NCI-H1092 treated with DMSO at 0.1 percent for 48 hours (cell line): ENCODE results near the gene TSC2.
A peak's percentile ranks its signal among the peaks of the same experiment; 100 is the strongest.

ENCODE experiments used
- DNase-seq: peaks from one replicate; lab custom pipeline; 2025; lab: John Stamatoyannopoulos, UW

Gene TSC2

DNA sequence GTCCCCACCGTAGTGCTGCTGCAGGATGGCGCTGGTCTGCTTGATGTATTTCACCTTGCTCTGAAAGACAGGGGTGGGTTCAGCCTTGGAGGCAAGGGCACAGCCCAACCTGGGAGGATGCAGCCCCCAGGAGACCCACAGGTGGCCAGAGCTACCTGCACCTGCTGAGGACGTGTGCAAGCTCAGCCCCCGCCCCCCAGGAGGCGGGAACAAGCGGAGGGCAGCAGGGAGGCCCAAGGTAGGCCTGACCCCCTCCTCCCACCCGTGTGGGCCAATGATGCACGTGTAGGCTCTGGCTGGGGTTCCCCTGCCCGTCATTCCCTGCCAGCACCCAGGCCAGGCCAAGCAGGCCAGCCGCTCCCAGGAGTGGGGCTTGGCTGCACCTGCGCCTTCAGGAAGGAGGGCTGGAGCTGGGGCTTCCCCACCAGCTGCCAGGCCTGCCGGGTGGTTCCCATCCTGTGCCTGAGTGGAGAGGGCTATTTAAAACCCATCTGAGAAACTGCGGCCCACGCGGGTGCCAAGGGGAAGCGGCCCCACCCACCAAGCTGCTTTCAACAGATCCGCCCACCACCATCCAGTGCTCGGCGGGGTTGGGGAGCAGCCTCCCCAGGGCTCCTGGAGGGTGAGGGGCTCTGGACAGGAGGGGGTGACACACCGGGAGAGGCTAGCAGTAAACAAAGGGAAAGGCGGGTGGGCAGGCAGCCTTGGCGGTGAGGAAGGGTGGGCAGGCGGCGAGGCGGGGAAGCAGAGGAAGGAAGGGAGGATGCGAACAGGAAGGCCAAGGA lies 3.9 kb upstream of the TSC2 start:
- peak; percentile 76 for DNase-seq

DNA sequence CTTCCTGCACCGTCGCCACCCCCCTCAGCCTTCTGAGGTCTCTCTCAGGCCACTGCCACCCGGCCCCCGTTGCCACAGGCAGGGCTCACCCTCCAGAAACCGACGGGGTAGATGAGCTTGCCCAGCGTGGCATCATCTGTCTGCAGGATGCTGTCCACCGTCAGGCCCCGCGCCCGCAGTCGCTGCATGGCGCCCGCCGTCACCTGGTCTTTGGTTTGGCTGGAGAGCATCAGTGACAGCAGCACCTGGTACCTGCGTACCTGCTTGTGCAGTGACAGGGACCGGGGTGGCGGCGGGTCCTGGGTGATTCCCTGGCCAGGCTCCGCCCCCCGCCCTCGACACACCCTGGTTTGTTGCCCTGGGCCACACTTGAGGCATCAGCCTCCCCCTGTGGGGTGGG lies 3.2 kb upstream of the TSC2 start:
- no peak for DNase-seq

DNA sequence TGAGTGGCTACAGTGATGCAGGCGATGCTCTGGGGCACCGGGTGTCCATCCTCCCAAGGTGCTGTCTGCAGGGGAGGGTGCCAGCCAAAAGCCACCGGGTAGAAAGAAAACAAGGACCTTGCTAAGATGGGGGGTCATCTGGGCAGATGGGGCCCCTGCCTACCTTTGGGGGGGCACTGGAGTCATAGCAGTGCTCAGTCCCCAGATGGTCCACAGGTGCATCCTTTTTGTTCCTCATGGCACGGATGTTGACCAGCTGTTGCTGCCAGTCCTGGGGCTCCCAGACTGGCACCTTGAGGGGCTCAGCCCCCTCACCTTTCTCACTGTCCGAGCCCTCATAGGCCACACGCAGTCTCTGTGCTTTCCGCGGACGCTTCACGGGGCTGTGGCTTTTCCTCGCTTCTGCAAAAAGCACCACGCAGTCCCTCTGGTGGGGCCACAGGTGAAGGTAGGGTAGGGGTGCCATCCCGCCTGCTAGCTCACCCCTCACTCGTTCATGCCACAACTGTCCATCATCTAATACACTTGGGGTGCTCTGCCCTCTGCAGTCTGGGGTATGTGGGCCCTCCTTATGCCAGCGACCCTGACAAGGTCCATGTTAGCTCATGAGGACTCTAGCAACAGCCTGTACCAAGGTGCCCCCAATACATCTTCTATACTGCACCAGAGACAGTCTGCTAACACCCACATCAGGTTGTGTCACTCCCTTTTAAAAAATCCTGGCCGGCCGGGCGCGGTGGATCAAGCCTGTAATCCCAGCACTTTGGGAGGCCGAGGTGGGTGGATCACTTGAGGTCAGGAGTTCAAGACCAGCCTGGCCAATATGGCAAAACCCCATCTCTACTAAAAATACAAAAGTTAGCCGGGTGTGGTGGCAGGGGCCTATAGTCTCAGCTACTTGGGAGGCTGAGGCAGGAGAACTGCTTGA lies 1.6 kb upstream of the TSC2 start:
- no peak for DNase-seq

DNA sequence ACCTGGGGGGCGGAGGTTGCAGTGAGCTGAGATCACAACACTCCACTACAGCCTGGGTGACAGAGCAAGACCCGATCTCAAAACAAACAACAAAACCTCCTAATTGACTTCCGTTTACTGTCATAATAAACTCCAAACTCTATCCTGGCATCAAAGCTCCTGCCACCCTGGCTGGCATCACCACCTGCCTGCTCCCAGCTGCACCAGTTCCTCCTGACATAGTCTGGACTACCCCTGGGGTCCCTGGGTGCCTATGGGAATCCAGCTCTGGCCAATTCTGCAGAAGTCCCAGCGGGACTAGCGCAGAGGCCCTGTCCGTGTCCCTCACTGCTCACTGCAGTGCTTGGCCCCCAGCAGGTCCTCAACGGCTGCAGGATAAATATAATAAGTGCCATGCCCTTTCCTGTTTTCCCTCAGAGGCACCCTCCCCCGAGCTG lies 874 bp upstream of the TSC2 start:
- peak; percentile 43 for DNase-seq

DNA sequence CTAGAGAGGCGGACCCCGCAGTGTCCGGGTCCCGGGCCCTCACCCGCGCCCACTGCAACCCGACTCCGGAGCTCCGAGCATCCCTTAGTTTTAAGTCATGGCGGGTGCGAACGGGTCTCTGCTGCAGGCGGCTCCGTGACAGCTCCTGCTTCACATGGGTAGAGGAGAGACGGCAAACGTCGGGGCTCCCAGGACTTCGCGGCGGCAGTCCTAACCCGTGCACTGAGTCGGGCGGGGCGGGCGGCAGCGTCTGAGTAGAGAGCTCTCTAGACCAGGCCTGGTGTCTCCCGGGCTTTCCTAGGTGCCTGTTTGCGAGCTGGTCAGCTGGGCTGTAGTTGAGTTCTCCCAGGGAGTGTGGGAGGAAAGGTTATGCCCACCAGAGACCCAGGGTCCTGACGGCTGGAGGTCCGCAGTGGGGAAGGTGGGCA lies 345 bp downstream of the TSC2 start:
- peak; percentile 50 for DNase-seq

DNA sequence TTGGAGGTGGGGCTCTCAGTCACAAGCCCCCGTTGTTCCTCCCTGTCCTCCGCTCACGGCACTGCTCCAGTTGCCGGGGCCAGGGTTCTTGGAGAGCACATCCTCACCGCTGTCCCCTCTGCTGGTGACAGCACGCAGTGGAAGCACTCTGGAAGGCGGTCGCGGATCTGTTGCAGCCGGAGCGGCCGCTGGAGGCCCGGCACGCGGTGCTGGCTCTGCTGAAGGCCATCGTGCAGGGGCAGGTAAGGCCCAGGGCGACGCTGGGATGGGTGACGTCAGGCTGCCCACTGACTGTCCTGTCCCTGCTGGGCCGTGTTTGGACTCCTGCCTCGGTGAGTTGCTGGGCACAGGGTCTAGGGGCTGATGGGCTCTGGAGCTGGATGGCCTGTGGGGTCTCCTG lies 5.4 kb downstream of the TSC2 start:
- no peak for DNase-seq

DNA sequence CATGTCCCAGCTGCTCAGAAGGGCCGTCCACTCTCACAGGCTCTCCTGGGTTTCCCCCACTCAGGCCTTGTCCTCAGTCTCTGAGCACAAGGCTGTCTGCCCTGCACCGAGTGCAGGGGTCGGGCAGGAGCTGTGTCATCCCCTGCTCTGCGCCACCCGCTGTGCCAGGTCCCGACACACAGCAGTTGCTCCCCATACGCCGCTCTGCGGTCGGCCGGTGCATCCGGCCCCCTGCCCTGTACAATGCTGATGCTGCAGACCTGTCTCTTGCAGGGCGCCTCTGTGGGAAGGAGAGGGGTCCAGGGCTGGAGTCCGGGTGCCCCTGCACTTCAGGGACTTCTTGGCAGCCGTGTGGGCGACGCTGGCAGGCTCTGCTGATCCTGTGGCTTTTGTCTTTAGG lies 6.1 kb downstream of the TSC2 start:
- no peak for DNase-seq

DNA sequence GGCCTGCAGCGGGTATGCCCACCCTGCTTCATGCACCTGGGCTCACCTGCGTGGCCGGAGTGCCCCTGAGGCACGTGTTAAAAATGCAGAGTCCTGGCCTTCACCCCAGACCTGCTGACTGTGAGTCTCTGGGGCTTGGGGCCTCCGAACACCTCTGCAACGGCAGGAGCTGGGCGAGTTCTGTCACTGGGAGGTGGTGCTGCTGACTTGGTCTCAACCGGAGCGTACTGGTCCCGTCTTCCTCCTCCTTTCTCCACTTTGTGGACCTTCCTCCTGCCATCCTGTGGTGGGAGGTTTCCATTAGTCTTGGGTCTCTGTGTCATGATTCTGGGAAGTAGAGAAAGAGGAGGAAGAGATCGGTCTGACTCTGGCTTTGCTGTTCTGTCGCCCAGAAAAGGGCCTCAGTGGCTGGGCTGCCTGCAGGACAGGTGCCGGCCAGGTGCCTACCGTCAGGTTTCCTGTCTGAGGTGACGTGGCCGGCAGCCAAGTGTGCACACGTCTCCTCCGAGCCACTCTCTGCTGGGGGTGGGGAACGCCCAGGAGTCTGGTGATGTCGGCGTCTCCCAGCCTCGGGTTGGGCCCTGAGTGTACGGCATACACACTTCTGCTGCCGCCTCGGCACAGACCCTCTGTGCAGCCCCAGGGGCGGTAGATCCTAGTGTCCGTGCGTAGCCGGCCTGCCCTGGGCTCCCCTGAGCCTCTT lies 6.9 kb downstream of the TSC2 start:
- no peak for DNase-seq

DNA sequence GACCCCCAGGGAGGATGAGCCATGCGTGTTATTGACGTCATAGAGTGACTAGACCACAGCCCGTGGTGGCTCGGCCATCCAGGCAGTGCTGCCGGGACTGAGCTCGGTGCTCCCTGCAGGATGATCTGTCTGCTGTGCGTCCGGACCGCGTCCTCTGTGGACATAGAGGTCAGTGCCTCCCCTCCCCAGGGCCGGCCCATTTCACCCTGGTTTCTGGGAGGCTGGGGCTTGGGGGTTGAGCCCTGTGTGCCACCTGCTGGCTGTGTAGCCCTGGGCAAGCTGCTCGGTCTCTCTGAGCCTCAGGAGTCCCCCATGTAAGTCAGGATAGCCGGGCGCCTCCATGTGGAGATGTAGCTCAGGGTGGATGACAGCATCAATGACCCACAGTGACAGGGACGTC lies 8.3 kb downstream of the TSC2 start:
- DNase-seq, result no peak

DNA sequence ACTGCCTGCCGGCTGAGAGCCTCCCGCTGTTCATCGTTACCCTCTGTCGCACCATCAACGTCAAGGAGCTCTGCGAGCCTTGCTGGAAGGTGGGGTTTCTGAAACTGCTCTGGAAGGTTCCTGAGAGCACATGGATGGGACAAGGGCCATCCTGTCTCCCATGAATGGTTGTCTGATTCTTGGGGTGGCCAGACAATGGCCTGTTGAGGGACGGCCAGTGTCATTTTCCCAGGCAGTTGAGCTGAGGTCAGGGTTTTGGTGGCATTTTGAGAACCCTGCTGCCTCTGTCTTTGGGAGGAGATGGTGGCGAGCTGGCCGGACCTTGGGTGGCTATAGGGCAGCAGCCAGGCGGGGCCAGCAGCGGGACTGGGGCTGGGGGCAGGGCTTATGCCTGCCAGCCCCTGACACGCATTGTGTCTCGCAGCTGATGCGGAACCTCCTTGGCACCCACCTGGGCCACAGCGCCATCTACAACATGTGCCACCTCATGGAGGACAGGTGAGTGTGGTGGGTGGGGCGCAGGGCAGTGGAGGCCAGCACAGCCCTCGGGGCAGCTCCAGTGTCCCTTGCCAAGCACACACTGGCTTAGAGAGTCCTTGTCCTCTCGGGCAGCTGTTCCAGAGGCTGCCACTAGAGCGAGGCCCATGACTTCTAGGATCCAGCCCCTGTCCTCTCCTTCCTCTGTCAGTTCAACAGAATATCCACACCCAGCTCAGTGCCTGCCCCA lies 9.1 kb downstream of the TSC2 start:
- no peak for DNase-seq

DNA sequence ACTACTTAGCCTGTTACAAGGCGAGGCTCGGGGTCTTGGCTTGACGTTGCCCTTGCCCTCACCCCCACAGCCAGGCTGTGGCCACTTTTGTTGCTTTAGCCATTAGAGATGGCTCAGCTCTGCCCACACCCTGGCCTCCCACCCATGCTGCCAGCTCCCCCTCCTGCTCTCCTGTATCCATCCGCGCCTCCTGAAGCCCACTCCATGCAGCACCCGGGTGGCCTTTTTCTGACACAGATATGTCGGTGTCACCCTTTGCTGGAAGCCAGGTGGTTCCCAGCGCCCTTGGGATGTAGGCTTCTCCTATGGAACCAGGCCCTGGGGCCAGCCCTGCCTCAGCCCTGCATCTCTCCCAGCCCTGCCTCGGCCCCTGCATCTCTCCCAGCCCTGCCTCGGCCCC lies 9.7 kb downstream of the TSC2 start:
- DNase-seq, result no peak

DNA sequence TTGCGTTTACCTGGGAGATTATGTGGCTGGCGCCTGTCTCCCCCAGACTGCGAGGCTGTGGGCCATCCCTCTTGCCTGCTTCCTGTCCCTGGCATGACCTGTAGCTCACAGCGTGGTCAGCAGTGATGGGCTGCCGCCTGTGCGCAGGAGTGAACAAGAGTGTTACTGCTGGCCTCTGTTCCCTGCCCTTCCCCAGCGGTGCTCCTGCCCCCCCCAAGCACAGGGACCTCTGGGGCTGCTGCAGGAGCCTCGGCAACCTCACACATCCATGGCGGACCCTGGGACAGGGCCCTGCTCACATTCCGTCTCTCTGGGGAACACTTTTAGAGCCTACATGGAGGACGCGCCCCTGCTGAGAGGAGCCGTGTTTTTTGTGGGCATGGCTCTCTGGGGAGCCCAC lies 10.6 kb downstream of the TSC2 start:
- DNase-seq, result no peak

DNA sequence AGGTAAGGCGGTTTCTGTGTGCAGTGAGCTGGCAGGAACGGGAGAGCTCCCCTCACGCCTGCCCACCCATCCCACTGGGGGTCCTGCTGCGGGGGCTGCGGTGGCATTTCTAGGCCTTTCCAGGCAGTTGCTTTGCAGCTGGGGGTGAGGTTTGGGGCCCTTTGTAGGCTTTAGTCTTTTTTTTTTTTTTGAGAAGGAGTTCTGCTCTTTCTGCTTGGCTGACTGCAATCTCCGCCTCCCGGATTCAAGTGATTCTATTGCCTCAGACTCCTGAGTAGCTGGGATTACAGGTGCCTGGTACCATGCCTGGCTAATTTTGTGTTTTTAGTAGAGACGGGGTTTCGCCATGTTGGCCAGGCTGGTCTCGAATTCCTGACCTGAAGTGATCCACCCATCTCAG lies 11.1 kb downstream of the TSC2 start:
- DNase-seq, result no peak

DNA sequence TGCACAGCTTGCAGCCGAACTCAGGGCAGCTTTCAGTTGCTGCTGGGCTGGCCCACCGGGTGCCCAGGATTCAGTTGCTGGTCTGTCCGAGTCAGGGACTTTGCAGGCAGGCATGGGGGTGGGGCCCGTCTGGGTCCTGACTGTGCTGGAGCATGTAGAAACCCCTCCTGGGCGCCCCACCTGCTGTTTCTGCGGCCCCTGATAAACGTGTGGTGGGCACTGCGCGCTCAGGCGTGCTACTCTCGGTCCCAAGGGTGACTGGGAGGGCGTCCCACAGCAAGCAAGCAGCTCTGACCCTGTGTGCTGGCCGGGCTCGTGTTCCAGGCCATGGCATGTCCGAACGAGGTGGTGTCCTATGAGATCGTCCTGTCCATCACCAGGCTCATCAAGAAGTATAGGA lies 12.6 kb downstream of the TSC2 start:
- DNase-seq, result no peak

DNA sequence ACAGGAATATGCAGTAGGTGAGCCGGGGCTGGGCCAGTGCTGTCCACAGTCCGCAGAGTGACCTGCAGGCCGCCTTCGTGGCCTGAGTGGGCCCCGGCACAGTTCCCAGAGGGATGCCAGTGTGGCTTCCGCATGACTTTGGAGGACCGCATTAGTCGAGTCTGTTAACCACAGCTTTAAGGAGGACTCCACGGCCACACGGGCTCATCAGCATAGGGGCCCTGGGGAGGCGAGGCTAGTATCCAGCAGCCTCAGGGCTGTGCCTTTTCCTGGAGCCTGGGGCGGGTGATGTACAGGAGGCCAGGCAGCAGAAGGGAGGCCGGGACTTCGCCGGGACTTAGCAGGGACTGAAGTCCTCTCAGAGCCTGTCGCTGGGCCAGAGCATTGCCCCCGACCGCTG lies 13.2 kb downstream of the TSC2 start:
- DNase-seq, result no peak

DNA sequence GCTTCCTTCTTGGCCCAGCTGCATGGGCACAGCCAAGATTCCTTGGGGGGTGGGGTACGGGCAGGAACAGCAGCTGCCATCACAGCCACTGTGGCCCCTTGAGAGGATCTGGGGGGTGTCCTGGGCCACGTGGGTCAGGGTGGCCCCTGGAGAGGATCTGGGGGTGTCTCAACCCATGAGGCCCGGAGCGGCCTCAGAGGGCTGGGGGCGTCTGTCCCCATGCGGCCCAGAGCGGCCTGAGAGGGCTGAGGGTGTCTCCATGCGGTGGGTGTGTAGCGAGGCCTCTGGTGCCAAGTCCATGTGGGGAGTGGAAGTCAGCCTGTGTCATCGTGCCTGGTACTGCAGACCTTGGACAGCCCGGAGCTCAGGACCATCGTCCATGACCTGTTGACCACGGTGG lies 13.7 kb downstream of the TSC2 start:
- no peak for DNase-seq

DNA sequence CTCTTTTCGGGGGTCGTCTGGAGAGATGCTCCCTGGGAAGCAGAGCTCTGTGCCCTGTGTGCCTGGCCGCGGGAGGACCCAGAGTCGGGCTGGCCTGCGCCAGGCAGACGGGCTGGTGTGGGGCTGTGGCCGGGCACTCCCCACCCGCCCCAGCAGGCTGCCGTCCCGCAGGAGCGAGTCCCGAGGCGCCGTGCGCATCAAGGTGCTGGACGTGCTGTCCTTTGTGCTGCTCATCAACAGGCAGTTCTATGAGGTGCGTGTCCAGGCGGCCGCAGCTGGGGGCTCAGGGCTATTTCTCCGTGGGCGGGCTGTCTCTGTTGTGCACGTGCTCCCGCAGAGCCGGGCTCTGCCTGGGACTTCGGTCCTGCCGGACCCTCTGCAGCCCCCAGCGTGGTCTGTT lies 15.0 kb downstream of the TSC2 start:
- no peak for DNase-seq

DNA sequence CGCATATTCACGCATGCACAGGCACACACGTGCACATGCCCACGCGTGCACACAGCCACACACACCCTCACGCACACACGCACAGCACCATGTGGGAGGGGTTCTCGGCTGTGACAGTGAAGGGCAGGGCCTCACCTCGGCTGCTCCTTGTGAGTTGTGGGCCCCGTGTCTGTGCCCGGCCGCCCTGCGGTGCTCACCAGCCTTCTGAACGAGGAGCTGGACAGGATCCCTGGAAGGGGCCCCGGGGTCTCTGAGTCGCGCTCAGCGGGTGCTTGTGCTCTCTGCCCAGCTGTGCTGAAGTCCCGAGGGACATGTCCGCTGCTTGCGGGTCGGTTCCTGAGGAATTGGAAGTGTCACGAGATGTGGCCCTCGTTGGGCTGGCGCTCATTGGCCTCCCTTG lies 16.1 kb downstream of the TSC2 start:
- no peak for DNase-seq

DNA sequence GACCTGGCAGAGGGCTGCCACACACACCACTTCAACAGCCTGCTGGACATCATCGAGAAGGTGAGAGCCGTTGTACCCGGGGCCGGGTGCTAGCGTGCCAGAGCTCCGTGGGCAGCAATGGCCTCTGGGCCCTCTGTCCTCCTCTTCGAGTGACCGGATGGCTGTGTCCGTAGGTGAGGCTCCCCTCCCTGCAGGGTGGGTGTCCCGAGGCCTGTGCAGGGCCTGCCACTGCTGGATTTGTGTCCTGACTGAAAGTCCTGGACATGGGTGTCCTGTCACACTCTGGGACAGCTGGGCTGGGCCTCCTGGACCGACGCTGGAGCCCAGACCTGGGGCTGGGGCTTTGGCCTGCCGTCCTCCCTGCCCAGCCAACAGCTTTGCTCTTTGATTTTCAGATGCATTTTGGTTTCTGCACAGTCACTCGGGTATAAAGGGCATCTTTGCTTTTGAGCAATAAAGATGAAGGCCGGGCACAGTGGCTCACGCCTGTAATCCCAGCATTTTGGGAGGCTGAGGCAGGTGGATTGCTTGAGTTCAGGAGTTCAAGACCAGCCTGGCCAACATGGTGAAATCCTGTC lies 16.7 kb downstream of the TSC2 start:
- DNase-seq, result no peak

DNA sequence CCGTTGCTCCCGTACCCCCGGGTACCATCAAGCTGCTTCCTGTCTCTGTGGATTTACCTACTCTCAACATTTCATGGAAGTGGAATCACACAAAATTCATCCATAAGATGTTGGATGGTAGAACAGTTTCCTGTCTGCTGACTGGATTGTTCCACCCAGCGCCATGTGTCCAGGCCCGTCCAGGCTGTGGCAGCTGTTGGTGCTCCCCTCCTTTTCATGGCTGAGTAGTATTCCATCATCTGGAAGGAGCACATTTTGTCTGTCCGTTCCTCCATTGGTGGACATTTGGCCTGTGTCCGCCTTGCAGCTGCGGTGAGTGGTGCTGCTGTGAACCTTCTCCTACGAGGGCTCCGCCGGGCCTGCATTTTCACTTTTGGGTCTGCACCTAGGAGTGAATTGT lies 18.4 kb downstream of the TSC2 start:
- no peak for DNase-seq

DNA sequence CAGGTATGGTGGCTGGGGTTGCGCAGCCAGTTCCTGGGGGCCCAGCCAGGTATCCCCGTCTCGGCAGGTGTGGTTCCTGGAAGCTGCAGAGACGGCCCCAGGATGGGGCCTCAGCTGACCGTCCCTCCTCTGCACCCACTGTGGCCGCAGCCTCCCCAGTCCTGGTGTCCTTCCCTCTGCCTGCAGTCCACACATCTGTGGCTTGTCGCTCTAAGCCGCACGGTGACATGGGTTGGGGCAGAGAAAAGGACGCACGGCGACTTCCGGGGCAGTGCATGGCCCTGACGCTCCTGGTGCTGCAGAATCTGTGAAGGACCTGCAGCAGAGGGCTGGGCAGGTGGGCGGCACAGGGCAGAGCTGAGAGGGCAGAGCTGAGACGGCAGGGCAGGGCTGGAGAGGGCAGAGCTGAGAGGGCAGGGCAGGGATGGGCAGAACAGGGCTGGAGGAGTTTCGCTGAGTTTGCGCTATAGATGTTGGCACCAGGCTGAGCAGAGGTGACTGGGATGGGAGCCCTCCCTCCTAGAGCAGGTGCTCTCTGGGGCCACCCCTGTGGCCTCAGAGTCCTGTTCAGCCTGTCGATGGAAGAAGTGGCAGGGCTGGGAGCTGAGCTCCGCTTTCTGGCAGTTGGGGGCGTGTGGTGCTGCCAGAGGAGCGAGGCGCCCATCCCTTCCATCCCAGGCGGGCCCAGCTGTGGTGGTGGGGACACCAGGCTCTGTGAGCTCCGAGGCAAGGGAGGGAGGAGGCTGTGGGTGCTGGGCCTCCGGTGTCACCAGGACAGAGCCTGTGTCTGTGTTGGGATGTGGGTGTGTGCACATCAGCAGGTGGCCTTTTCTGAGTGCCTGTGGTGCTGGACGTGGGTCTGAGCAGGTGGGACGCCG lies 23.0 kb downstream of the TSC2 start:
- DNase-seq, result no peak
